H9 (cell line): ENCODE results near the gene ZBTB17. TPM values are rescaled to one million over a fixed set of nuclear protein-coding genes. Genes with fewer than 3 reads are reported as not detected.

Source experiments
- DNase-seq: peaks from one replicate; pipeline ENCODE4 v3.0.0-alpha.2; 2017
- H2AFZ ChIP-seq: one replicate; pipeline ENCODE4 v1.6.1; 2013; ENCODE audit warnings: mild to moderate bottlenecking, low read length, control low read depth, moderate library complexity
- H2AK5ac ChIP-seq: 2 replicates; pipeline ENCODE4 v1.6.1; 2013; ENCODE audit warnings: low read length, control low read depth, mixed read lengths; ENCODE audit not compliant: insufficient read length
- H2BK120ac ChIP-seq: one replicate; pipeline ENCODE4 v1.6.1; 2013; ENCODE audit warnings: low read depth, mild to moderate bottlenecking, low read length, control low read depth, inconsistent platforms; ENCODE audit not compliant: poor library complexity, severe bottlenecking
- H2BK12ac ChIP-seq: 2 replicates; pipeline ENCODE4 v1.6.1; 2013; ENCODE audit warnings: low read length, control low read depth, mixed read lengths, low read depth; ENCODE audit not compliant: insufficient read length
- H2BK15ac ChIP-seq: 2 replicates; pipeline ENCODE4 v1.6.1; 2013; ENCODE audit warnings: low read depth, low read length, control low read depth
- H2BK20ac ChIP-seq: one replicate; pipeline ENCODE4 v1.6.1; 2013; ENCODE audit warnings: low read depth, mild to moderate bottlenecking, low read length, control low read depth, inconsistent platforms; ENCODE audit not compliant: poor library complexity, severe bottlenecking
- H2BK5ac ChIP-seq: 2 replicates; pipeline ENCODE4 v1.6.1; 2013; ENCODE audit warnings: low read length, control low read depth, mixed read lengths; ENCODE audit not compliant: insufficient read length
- H3K14ac ChIP-seq: 2 replicates; pipeline ENCODE4 v1.6.1; 2013; ENCODE audit warnings: low read length, control low read depth; ENCODE audit not compliant: insufficient read depth
- H3K18ac ChIP-seq: 2 replicates; pipeline ENCODE4 v1.6.1; 2013; ENCODE audit warnings: low read depth, mild to moderate bottlenecking, mixed read lengths, low read length, control low read depth; ENCODE audit not compliant: insufficient read length
- H3K23ac ChIP-seq: 2 replicates; pipeline ENCODE4 v1.6.1; 2013; ENCODE audit warnings: low read length, control low read depth, mixed read lengths, low read depth; ENCODE audit not compliant: insufficient read length
- H3K23me2 ChIP-seq: 2 replicates; pipeline ENCODE4 v1.6.1; 2013; ENCODE audit warnings: low read depth, mild to moderate bottlenecking, mixed read lengths, low read length, control low read depth; ENCODE audit not compliant: insufficient read length, poor library complexity, severe bottlenecking
- H3K27ac ChIP-seq: 2 replicates; pipeline ENCODE4 v1.5.1; 2013; ENCODE audit warnings: low read length, control low read depth, mixed read lengths, low read depth; ENCODE audit not compliant: insufficient read length
- H3K27me3 ChIP-seq: 2 replicates; pipeline ENCODE4 v1.6.1; 2013; ENCODE audit warnings: low read length, control low read depth, inconsistent platforms; ENCODE audit not compliant: insufficient read depth
- H3K4ac ChIP-seq: 2 replicates; pipeline ENCODE4 v1.6.1; 2013; ENCODE audit warnings: low read depth, mild to moderate bottlenecking, control low read depth, inconsistent platforms, low read length, moderate library complexity
- H3K4me1 ChIP-seq: 2 replicates; pipeline ENCODE4 v1.6.1; 2013; ENCODE audit warnings: low read length, control low read depth, inconsistent platforms; ENCODE audit not compliant: insufficient read depth
- H3K4me2 ChIP-seq: 2 replicates; pipeline ENCODE4 v1.6.1; 2013; ENCODE audit warnings: low read length, control low read depth, mixed read lengths; ENCODE audit not compliant: insufficient read length, insufficient read depth
- H3K56ac ChIP-seq: 2 replicates; pipeline ENCODE4 v1.6.1; 2013; ENCODE audit warnings: low read depth, mild to moderate bottlenecking, mixed read lengths, low read length, control low read depth; ENCODE audit not compliant: insufficient read length
- H3K79me1 ChIP-seq: 2 replicates; pipeline ENCODE4 v1.6.1; 2013; ENCODE audit warnings: low read depth, mild to moderate bottlenecking, moderate library complexity, low read length, control low read depth, inconsistent platforms; ENCODE audit not compliant: insufficient read depth, poor library complexity, severe bottlenecking
- H3K79me2 ChIP-seq: 2 replicates; pipeline ENCODE4 v1.6.1; 2013; ENCODE audit warnings: low read length, control low read depth, inconsistent platforms; ENCODE audit not compliant: insufficient read depth
- H3K9ac ChIP-seq: 2 replicates; pipeline ENCODE4 v1.6.1; 2013; ENCODE audit warnings: low read length, control low read depth, mixed read lengths; ENCODE audit not compliant: insufficient read length; ENCODE audit errors: extremely low read depth
- H3K9me3 ChIP-seq: one replicate; pipeline ENCODE4 v1.6.1; 2013; ENCODE audit warnings: low read depth, low read length, inconsistent platforms; ENCODE audit not compliant: control insufficient read depth
- H3T11ph ChIP-seq: one replicate; pipeline ENCODE4 v1.6.1; 2013; ENCODE audit warnings: mild to moderate bottlenecking, low read length, control low read depth, inconsistent platforms
- H4K20me1 ChIP-seq: one replicate; pipeline ENCODE4 v1.6.1; 2013; ENCODE audit not compliant: control insufficient read depth, insufficient read length, insufficient read depth
- H4K5ac ChIP-seq: 2 replicates; pipeline ENCODE4 v1.6.1; 2013; ENCODE audit warnings: low read depth, mild to moderate bottlenecking, mixed read lengths, low read length, control low read depth; ENCODE audit not compliant: insufficient read length
- H4K8ac ChIP-seq: replicated peaks from 2 replicates; pipeline ENCODE4 v1.6.1; 2013; ENCODE audit warnings: low read length, control low read depth, mixed read lengths, low read depth; ENCODE audit not compliant: insufficient read length
- H4K91ac ChIP-seq: 2 replicates; pipeline ENCODE4 v1.6.1; 2013; ENCODE audit warnings: low read depth, mild to moderate bottlenecking, moderate library complexity, mixed read lengths, low read length, control low read depth; ENCODE audit not compliant: insufficient read length
- H3K27ac Mint-ChIP-seq, 3 experiments: 2 replicates in 2 of 3; 3 replicates in 1 of 3; pipeline ENCODE4 v1.8.0; 2020 to 2021; ENCODE audit warnings: mixed read lengths in 3 of 3, mild to moderate bottlenecking in 1 of 3, moderate library complexity in 1 of 3
- H3K27me3 Mint-ChIP-seq: 2 replicates; pipeline ENCODE4 v1.8.0; 2021; ENCODE audit warnings: low read depth, mild to moderate bottlenecking, moderate library complexity, mixed read lengths
- H3K36me3 Mint-ChIP-seq, 3 experiments: 2 replicates in 2 of 3; 3 replicates in 1 of 3; pipeline ENCODE4 v1.8.0; 2020 to 2021; ENCODE audit warnings: low read depth in 3 of 3, mixed read lengths in 3 of 3; ENCODE audit not compliant: insufficient read depth in 1 of 3
- H3K4me1 Mint-ChIP-seq, 2 experiments: 2 replicates each; pipeline ENCODE4 v1.8.0; 2020; ENCODE audit warnings: mixed read lengths in 2 of 2
- H3K4me3 Mint-ChIP-seq, 2 experiments: 2 replicates in 1 of 2; 3 replicates in 1 of 2; pipeline ENCODE4 v1.8.0; 2020 to 2021; ENCODE audit warnings: mild to moderate bottlenecking in 2 of 2, mixed read lengths in 2 of 2, moderate library complexity in 1 of 2
- H3K9me3 Mint-ChIP-seq, 2 experiments: 2 replicates in 1 of 2; 3 replicates in 1 of 2; pipeline ENCODE4 v1.8.0; 2020; ENCODE audit warnings: mild to moderate bottlenecking in 2 of 2, mixed read lengths in 2 of 2, moderate library complexity in 1 of 2
- WGBS: extraction: QIAGEN DNeasy Blood & Tissue Kit; methylation state at CpG from one replicate; pipeline ENCODE4 v1.1.7; 2013; ENCODE audit warnings: missing lambda C conversion rate, low lambda C conversion rate, mixed read lengths; ENCODE audit not compliant: insufficient read length; ENCODE audit errors: extremely low coverage; 5-methylcytosine and 5-hydroxymethylcytosine counted together
- total RNA-seq: library from RNA; stranded (reverse); gene quantifications from 2 replicates; pipeline ENCODE4 v1.2.1, GENCODE V29; 2021
- TF ChIP-seq, protein P1 (sequence below): fragments of 200-600 bp; sonication (generic); conservative IDR thresholded peaks from 3 replicates; pipeline ENCODE4 v1.8.0; 2021; ENCODE audit warnings: antibody characterized with exemption, mild to moderate bottlenecking

The ZBTB17 gene
- total RNA-seq, 1 experiment from 2014 or later: 16.5 TPM

GRCh38 chr1:15949453-15950245 is 26.3 kb downstream of the ZBTB17 start:
- Histone ChIP-seq H3K56ac (no peak overlapping the region), H2BK5ac (no peak overlapping the region), H3K23me2 (no peaks in the 10 kb centered on the region), H3T11ph (no peak overlapping the region), H2AK5ac (no peak overlapping the region), H3K4me2 (no peak overlapping the region), H4K20me1 (peaks cover 5% of the 10 kb centered on the region), H3K27me3 (no peaks in the 10 kb centered on the region), H3K79me1 (no peaks in the 10 kb centered on the region), H2BK12ac (no peak overlapping the region), H3K27ac (no peak overlapping the region), H2AFZ (no peak overlapping the region), H4K91ac (no peak overlapping the region), H2BK120ac (no peak overlapping the region), H4K5ac (no peak overlapping the region), H3K4ac (no peak overlapping the region), H2BK15ac (no peak overlapping the region), H3K4me1 (peaks cover 8% of the 10 kb centered on the region; the same call in 1 of the 2 replicates), H3K9me3 (no peaks in the 10 kb centered on the region), H3K23ac (no peak overlapping the region), H3K79me2 (no peaks in the 10 kb centered on the region), H2BK20ac (no peak overlapping the region), H3K18ac (no peak overlapping the region), H3K14ac (no peak overlapping the region), H4K8ac (no peak overlapping the region), H3K9ac (no peak overlapping the region)
- H3K4me3 Mint-ChIP-seq: no peak overlapping the region
- no CpG with 5 or more reads among the region's 25 CpGs for WGBS
- H3K27ac Mint-ChIP-seq: peak overlapping the region; percentile 81 to 84 (median 82); a peak in 5 of 7 replicates
- TF ChIP-seq, protein P1, sequence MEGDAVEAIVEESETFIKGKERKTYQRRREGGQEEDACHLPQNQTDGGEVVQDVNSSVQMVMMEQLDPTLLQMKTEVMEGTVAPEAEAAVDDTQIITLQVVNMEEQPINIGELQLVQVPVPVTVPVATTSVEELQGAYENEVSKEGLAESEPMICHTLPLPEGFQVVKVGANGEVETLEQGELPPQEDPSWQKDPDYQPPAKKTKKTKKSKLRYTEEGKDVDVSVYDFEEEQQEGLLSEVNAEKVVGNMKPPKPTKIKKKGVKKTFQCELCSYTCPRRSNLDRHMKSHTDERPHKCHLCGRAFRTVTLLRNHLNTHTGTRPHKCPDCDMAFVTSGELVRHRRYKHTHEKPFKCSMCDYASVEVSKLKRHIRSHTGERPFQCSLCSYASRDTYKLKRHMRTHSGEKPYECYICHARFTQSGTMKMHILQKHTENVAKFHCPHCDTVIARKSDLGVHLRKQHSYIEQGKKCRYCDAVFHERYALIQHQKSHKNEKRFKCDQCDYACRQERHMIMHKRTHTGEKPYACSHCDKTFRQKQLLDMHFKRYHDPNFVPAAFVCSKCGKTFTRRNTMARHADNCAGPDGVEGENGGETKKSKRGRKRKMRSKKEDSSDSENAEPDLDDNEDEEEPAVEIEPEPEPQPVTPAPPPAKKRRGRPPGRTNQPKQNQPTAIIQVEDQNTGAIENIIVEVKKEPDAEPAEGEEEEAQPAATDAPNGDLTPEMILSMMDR: no peak
- H3K36me3 Mint-ChIP-seq: peaks cover 9 to 34% (median 20%) of the 10 kb centered on the region in 3 experiments
- H3K9me3 Mint-ChIP-seq: no peaks in the 10 kb centered on the region
- H3K4me1 Mint-ChIP-seq: peaks cover 53% of the 10 kb centered on the region in 2 experiments
- peak; percentile 80 for DNase-seq
- H3K27me3 Mint-ChIP-seq: no peaks in the 10 kb centered on the region
